Mammary epithelial cell (primary cell): ENCODE results near the gene GRIA1.

ENCODE experiments used
- CTCF ChIP-seq, 2 donors: IDR thresholded peaks in 1 of 2; conservative IDR thresholded peaks in 1 of 2; 2 replicates each; pipeline ENCODE4 v1.5.1; 2011 to 2012; ENCODE audit warnings: inconsistent platforms in 2 of 2, low read length in 2 of 2, mild to moderate bottlenecking in 2 of 2, control low read depth in 1 of 2, low read depth in 1 of 2; ENCODE audit not compliant: insufficient read depth in 1 of 2; ENCODE audit errors: extremely low read depth in 1 of 2
- EZH2 ChIP-seq: IDR thresholded peaks from 2 replicates; pipeline ENCODE4 v1.6.1; 2012; ENCODE audit warnings: low read length, inconsistent platforms, borderline replicate concordance

- TF ChIP-seq CTCF (conservative IDR thresholded peaks at IDR 0.05 in 1 of 2, IDR thresholded peaks at IDR 0.05 in 1 of 2; ENCODE audit: extremely low read depth in 1 of 2, insufficient read depth in 1 of 2, low read depth in 1 of 2, low read length in 2 of 2) (no peak), EZH2 (no peak)
Measured at GRCh38 chr5:153797484-153797883, 307.0 kb downstream of the GRIA1 start.
